Embryonic facial prominence (tissue), 1 donor: ENCODE data around the gene GDA.

ENCODE experiments used
- DNase-seq: peaks from one replicate; pipeline ENCODE4 v3.0.0-alpha.2; 2016; ENCODE audit errors: extremely low spot score

The GDA gene

DNA sequence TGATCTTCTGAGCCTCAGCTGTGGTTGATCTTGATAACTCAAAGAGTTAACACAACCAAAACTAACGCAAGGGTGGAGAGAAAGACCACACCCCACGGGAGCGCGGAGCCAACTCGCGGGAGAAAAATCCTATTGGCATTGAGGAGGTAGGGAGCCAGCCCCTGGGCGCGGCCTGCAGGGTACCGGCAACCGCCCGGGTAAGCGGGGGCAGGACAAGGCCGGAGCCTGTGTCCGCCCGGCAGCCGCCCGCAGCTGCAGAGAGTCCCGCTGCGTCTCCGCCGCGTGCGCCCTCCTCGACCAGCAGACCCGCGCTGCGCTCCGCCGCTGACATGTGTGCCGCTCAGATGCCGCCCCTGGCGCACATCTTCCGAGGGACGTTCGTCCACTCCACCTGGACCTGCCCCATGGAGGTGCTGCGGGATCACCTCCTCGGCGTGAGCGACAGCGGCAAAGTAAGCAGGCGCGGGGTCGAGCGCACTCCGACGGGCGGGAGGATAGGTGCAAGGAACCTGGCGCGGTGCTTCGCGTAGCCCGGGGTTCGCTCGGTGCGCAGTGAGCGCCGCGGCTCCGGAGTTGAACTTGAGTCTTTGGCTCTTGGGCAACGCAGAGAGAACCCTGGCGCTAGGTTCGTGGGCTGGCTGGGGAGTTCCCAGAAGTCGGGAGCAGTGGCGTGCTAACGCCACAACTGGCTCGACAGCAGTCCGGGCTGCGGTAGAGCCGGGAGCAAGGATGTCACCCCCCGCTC is at the start of gene GDA:
Gene GDA (plus strand): TSS at position 210 of the 745 bp plus-strand sequence. CDS start 120 bp downstream, at position 330.
- DNase-seq = no peak

DNA sequence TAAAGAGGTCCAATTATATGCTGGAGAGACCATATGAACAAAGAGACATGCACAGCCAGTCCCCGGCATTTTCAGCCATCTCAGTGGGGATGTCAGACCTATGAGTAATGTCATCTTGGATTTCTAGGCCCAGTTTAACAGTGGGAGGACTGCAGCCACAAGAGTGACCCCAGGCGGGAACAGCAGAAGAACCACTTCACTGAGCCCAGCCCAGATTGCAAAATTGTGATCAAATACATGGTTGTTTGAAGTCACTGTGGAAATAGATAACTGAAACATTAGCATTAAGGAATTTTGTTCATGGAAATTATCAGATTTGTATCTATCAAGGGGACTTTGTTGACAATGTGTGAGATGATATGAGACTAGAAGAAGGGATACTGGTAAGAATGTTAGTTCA is 46.7 kb upstream of the GDA start:
- DNase-seq = no peak

DNA sequence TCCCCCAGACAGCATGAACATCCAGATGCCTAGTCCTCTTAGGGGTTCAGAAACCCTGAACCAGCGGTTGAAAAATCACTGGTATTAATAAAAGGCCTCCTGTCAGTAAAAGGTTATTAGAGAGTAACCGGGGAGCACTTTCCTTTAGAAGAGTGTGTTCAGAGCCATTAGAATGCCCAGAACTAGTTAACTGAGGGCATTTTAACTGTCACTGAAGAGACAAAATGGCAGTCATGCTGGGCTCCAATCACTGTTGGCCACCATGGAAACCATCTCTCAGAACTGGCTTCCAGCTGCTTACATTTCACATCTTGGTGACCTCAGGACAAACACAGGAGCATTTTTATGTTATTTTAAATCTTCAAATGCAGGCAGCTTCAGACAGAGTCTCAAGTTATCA is 36.2 kb upstream of the GDA start:
- DNase-seq = no peak

DNA sequence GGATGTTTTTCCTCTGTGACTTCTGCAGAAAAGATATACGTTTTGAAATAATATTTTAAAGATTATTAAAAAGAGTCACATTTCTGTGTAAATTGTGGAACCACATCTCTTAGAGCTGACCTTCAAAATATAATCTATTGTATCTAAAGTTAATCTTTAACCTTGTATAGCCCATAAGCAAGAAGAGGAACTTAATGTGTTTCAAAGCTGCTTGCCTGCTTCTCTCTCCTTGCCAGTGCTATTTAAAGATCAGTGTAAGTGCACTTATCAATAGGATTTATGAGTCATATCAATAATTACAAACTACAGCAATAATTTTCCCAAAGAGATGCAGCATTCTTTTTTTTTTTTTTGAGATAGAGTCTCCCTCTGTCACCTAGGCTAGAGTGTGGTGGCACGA is 29.4 kb upstream of the GDA start:
- DNase-seq = no peak

DNA sequence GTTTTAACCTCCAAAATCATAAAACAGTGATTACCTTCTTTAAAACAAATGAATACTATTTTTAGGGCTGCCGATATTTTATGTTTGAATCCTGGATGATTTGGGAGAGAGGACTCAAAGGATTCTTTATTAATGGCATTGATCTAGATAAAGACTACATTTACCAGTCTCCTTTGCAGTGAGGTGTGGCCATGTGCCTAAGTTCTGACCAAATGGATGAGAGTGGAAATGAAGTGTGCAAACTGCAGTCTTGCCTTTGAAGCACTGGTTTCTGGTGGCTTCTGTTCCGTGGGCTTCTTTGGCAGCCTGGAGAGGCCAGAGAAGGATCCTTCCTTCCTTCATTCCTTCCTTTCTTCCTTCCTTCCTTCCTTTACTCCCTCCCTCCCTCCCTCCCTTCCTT is 24.3 kb upstream of the GDA start:
- DNase-seq = no peak

DNA sequence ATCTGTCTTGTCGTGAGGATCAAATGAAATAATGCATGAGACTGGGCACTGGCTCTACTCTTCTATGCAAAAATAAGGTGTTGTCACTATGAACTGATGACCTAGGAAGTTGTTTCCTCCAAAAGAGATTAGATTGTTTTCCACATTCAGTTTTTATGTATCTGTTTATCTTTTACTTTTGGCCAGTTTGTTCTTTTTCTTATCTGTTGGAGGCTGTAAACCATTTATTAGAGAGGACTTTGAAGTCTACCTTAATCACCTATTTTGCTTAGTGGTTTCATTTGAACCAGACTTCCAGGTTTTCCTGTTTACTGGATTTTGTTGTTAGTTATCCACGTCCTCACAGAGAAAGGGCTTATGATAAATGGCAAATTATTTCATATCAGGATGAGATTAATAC is 21.5 kb upstream of the GDA start:
- DNase-seq = no peak

DNA sequence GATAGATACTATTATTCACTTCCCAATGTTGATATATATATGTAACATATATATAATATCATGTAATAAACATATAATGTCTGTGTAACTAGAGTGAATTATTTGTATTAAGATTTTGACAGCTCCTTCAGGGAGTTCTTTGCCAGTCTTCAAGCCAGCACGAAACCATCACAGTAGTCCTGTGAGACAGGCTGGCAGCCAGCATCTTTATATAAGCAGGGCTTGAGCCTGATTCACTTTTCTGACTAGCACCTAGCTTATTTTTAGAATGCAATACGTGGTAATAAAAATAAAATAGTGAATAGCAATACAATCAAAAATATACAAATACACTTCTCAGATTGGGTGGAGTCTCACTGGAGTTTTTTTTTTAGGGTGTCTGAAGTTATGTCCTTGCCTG is 20.7 kb upstream of the GDA start:
- no peak for DNase-seq

DNA sequence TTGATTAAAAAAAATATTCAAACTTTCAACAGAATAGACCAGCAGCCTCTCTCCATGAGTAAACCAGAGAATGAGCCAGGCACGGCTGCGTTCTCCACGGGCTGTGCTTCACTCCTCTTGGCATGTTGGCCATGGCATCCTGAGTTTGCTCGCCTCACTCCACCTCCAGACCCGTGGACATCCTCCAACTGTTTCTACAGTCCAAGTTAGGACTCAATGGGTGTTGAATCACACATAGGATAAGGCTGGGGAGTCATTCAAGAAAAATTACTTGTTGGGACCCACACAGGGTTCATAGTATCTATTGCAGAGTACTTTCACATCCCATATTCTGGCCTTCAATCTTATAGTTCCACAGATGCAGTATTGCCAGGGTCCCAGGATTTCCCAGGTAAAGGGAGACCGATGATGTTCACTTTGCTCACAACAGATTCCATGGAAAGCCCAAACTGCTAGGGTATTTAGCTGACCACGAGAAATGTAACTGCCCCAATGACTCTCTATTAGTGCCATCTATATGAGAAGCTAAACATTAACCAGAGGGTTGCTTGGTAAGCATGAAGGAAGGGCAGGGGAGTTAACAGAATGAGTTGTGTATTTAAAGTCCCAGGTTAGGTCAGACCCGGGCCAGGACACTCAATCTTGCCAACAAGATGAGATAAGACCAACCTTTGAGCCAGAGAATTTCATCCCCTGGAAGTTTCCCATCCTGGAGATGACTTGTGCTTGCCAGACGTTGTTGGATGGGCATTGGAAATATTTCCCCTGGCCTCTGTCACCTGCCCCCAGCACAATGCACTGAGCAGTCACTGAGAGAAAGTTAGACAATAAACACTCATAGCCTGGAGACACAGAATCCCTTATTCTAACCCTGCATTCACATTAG is 19.7 kb upstream of the GDA start:
- no peak for DNase-seq

DNA sequence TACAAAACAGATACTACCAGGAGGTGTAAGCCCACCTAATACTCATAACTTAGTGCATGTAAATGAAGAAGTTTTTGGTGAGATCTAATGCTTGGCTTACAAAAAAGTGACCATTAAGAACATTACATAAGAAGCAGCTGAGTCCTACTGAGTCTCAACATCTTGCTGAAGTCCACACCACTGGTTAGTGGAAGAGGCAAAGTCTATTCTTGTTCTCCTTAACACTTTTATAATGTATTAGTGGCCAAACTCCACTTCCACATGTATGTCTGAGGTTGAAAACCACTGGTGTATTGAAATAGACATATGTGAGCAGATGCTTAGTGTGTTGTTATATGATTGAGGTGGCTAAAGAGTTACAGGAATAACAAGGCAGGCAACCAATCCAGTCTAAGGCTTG is 18.9 kb upstream of the GDA start:
- no peak for DNase-seq

DNA sequence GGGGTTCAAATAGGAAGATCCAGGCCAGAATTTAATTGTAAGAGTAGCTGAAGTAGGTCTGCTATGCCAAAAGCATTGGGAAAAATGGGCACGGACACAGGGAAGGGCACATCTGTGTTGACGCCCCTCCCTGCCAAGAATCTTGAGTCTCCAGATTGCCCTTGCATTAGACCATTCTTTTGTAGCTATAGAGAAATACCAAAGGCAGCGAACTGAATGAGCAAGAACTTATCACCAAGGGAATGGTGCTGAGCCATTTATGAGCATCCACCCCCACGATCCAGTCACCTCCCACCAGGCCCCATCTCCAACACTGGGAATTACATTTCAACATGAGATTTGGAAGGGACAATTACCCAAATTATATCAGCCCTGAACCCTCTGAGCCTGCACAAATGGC is 18.0 kb upstream of the GDA start:
- no peak for DNase-seq

DNA sequence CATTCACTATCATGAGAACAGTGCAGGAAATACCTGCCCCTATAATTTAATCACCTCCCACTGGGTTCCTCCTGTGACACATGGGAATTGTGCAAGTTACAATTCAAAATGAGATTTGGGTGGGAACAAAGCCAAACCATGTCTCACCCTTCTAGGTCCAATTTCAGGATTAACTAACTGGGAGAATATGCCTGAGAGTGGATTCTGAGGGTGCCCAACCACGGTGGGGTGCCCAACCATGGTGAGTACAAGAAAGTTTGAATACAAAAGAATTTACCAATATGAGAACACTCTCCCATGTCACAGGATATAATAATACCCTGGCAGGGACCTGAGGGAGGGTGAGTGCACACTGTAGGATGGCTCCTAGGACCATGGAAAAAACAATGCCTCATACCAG is 17.2 kb upstream of the GDA start:
- DNase-seq = no peak

DNA sequence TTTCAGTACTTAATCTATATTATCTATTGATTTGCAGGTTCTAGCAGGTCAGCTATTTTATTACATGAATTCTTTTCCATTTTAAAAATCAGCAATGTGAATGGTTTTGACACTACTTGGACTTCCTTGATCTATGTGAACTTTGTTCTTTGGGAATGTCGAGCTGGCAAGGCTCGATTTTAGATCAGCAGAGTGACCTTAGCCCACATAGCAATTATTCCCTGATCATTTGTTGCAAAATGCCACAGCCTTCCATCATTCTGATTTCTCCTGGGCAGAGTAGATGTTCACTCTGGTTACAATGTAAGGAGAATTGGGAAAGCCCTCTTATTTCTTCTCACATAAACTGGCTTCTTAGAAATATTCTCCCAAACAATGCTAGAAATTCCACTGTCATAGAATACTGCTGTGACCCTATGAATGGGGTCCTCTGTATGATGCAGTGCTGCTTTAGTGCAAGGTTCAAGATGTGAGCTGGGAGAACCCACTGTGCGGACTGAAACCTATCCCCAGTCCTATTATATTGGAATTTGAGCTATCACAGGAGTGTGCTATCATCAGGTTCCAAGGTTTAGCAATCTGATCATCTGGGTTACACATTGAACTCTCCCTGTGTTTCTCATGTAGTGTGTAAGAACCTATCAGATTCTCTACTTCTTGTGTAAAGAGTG is 15.7 kb upstream of the GDA start:
- no peak for DNase-seq

DNA sequence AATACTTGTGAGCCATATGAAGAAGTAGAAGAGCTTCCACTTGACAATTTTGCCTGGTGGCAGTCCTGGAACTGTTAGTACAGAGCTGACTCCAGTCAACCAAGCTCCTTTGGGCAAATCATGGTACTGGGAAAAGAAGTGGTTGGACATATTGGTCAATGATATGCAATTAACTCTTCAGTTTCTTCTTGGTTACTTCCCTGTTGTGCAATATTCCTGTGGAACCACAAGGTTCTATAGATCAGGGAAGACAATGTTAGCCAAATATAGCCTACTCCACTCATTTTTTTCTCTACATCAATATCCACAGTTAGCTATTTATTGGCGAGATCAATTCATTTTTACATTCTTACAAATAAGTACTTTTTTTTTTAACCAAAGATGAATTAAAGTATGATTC is 14.4 kb upstream of the GDA start:
- no peak for DNase-seq

DNA sequence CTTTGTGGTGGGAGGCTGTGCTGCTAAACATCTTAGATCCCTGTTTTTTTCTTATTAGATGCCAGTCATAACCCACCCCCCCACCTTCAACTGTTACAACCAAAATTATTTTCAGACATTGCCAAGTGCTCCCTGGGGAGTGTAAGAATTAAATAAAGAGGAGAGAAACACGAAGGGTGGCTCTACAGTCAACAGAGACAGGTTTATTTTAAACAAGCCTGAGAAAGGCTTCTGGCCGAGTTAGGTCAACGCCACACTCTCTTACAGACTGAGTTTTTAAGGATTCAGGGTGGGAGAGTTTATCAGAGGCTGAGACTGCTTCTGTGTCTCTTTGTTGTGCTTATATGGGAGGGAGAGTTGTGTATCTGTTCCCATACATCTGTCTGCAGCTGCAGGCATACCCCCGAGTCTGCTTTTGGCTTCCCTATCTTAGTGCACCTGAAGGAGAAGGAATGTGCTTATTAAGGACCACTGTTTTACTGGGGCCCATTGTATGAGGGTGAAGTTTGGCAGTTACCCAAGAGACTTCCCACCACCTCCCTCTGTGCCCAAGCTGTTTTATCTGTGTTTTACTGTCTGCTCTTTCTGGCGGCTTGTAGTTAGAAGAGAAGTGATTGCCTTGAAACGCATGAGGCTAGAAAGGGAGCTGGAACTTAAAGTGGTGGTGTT is 11.4 kb upstream of the GDA start:
- no peak for DNase-seq

DNA sequence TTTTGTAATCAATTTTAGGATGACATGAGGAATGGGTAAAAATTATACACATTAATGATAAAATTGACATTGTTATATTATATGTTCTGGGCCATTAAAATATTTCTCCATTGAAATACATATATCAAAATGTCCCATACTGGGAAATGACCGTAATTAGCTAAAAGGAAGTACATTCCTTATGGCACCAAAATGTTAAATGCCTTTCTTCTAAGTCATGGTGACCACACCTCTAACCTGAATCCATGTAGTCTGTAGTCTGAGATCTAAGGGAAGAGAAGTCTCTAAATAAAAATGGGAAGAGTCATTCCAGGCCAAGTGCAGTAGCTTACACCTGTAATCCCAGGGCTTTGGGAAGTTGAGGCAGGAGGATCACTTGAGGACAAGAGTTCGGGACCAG is 10.0 kb upstream of the GDA start:
- DNase-seq = no peak

DNA sequence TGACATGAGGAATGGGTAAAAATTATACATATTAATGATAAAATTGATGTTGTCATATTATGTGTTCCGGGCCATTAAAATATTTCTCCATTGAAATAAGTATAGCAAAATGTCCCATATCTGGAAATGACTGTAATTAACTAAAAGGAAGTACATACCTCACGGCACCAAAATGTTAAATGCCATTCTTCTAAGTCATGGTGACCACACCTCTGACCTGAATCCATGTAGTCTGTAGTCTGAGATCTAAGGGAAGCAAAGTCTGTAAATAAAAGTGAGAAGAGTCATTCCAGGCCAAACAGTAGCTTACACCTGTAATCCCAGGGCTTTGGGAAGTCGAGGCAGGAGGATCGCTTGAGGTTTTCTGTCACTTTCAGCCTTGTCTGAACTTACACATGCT is 8.7 kb upstream of the GDA start:
- no peak for DNase-seq

DNA sequence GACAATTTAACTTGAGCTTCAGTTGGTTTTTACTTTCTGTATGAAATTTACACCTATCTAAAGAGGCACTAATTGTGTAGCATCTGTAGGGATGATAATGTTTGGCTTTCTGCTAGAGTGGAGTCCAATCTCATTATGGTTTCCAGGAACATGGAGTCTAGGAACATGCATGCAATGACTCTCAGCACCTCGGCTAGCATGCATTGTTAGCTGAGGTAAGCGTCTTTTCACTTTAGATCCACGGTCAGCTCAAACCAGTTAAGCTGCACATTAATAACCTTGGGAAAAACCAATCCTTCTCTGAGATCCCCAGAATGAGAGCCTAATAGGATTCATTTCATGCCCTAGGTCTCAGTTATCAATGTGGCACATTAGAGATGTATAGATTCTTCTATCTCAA is 7.8 kb upstream of the GDA start:
- DNase-seq = no peak

DNA sequence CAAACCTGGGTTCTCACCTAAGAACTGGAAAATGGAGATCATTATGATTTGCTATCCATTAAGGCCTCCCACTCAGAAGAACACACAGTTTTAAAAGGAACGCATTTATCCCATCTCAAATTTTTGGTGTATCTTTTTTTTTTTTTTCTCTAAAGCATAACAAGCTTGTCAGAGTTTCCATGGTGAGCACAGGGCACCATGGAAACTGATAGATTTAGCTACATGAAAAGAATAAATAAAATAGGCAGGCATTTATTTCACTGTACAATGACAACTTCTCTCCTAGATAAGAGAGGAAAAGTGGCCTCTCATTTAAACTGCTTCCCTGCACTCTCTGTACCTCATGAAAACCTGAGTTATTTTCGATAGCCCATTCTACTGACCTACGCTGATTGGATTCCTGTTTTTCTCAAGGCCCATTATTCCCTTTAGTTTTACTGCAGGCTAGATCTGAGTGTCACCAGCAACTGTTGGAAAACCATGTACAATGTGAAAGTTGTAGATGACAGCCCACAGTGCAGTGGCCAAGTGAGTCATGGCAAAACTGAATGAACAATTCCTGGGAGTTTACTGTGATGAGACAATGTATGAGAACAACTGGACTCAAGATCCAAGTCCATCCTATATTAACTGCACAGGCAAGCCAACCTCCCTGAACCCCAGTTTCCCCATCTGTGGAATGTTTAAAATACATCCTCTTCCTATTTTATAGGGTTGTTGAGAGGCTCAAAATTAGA is 4.3 kb upstream of the GDA start:
- no peak for DNase-seq

DNA sequence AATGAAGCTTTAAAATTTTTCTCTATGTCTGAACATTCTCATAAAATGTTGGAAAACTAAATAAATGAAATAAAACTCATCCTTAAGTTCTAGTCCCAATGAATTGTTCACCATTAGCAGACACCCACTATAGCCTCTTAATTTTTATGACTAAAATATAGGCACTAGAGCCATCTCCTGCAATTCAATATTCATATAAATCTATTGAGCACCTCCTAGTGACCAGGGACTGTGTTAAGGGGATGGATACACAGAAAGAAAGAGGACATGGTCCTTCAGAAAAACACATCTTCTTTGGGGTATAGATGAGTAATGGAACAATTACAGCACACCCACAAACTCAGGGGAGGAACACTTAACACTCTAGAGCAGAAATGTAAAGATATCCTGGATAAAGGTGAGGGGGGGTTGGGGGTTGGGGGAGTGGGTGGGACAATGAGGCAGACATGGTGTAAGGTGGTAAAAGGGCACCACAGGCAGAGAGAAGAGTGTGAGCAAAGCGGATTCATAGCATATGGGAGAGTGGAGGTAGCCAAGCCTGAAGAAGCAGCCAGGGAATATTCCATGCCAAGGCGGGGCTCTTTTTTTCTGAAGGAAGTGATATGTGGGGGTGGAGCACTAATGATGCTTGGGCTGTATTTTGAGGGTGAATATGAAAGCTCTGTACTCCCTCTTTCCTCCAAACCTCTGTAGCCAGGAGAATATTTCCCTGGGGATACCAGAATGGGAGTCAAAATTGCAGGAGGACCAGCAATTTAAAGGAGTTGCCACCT is 3.3 kb upstream of the GDA start:
- no peak for DNase-seq

DNA sequence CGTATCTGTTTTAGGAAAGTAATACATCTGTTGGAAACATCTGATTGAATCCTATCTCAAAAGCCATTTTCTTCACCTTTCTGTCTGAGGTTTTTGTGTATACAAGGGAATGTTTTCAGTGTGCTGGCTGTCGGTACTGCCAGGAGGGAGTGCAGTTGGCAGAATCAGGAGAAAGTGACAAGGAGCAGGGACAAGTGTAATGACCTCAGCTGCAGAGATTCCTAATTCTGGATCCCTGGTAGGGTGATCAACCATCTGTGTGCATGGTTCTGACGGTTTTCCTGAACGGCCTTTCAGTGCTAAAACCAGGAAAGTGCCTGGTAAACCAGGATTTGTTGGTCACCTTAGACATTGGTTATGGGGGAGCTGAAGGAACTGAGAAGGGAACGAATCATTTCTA is 1.6 kb upstream of the GDA start:
- no peak for DNase-seq

DNA sequence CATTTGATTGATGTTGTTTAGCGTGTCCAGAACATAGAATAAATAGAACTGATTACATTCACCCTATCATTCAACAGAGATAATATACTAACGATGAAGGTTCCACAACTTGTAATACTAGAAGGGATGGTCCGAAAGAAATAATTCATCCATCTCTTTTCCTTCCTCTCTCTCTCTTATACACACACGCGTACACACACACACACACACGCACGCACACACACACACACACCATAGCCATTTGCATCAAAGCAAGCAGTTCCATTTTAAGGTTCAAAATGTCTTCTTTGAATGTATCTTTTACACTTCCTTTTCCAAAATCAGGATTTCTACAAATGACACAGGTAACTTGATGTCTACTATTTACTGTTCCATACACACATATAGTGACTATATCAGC is 887 bp downstream of the GDA start:
- DNase-seq = no peak
